HepG2 (cell line): ENCODE measurements around the gene UBR3. TPM values are rescaled to one million over a fixed set of nuclear protein-coding genes. Genes with fewer than 3 reads are reported as not detected.

Experiments used
- ARNT2 ChIP-seq: sonication (generic); formaldehyde crosslinking; IDR thresholded peaks from 2 replicates; pipeline ENCODE4 v1.8.0; 2022; ENCODE audit warnings: mild to moderate bottlenecking, low read depth, missing genetic modification reagents, moderate library complexity
- CBX2 ChIP-seq, 2 experiments: fragments of 200-600 bp in 1 of 2; sonication (generic); formaldehyde crosslinking in 1 of 2; IDR thresholded peaks; 2 replicates each; pipeline versions ENCODE4 v1.7.0 to v1.8.1; 2018 to 2022; ENCODE audit warnings: low read depth in 2 of 2, low read length in 1 of 2, mild to moderate bottlenecking in 1 of 2, missing genetic modification reagents in 1 of 2
- CREM ChIP-seq, 2 experiments: sonication (generic) in 1 of 2; formaldehyde crosslinking in 1 of 2; IDR thresholded peaks; 2 replicates each; pipeline versions ENCODE4 v1.4.0 to v1.6.1; 2016 to 2020; ENCODE audit warnings: antibody characterized with exemption in 1 of 2, mild to moderate bottlenecking in 1 of 2, missing genetic modification reagents in 1 of 2
- E2F5 ChIP-seq: sonication (generic); formaldehyde crosslinking; conservative IDR thresholded peaks from 2 replicates; pipeline ENCODE4 v1.4.0; 2020; ENCODE audit warnings: missing genetic modification reagents
- EHMT2 ChIP-seq: fragments of 200-600 bp; sonication (generic); IDR thresholded peaks from 2 replicates; pipeline ENCODE4 v1.7.0; 2017; ENCODE audit warnings: antibody characterized with exemption, low read depth, low read length, borderline replicate concordance
- ERF ChIP-seq: IDR thresholded peaks from 2 replicates; pipeline ENCODE4 v1.6.1; 2018; ENCODE audit warnings: missing biosample characterization, missing genetic modification reagents
- FOXA1 ChIP-seq, 2 experiments: fragments of 450-650 bp in 1 of 2; sonication (generic) in 1 of 2; formaldehyde crosslinking in 1 of 2; IDR thresholded peaks; 2 replicates each; pipeline versions ENCODE4 v1.4.0 to v1.6.1; 2016 to 2020; ENCODE audit warnings: missing genetic modification reagents in 1 of 2
- FOXK1 ChIP-seq: sonication (generic); formaldehyde crosslinking; IDR thresholded peaks from 2 replicates; pipeline ENCODE4 v1.4.0; 2020; ENCODE audit warnings: low read depth, missing genetic modification reagents, borderline replicate concordance
- HDAC2 ChIP-seq: sonication (generic); formaldehyde crosslinking; IDR thresholded peaks from 2 replicates; pipeline ENCODE4 v1.4.0; 2020; ENCODE audit warnings: missing genetic modification reagents
- HNRNPK ChIP-seq: fragments of 200-400 bp; formaldehyde crosslinking; IDR thresholded peaks from 2 replicates; pipeline ENCODE4 v1.6.1; 2018; ENCODE audit warnings: low read length, low read depth, moderate library complexity, mild to moderate bottlenecking; ENCODE audit not compliant: poor library complexity, severe bottlenecking
- KAT8 ChIP-seq: IDR thresholded peaks from 2 replicates; pipeline ENCODE4 v1.6.1; 2016; ENCODE audit warnings: missing genetic modification reagents, missing compliant biosample characterization
- KLF13 ChIP-seq: sonication (generic); formaldehyde crosslinking; IDR thresholded peaks from 2 replicates; pipeline ENCODE4 v1.4.0; 2020; ENCODE audit warnings: mild to moderate bottlenecking, missing genetic modification reagents
- MEIS2 ChIP-seq: sonication (generic); formaldehyde crosslinking; IDR thresholded peaks from 2 replicates; pipeline ENCODE4 v1.9.0; 2021; ENCODE audit warnings: mild to moderate bottlenecking, missing genetic modification reagents
- MTERF4 ChIP-seq: sonication (generic); formaldehyde crosslinking; IDR thresholded peaks from 2 replicates; pipeline ENCODE4 v1.8.0; 2023; ENCODE audit warnings: mild to moderate bottlenecking, missing genetic modification reagents
- NFE2L1 ChIP-seq: sonication (generic); formaldehyde crosslinking; IDR thresholded peaks from 2 replicates; pipeline ENCODE4 v1.4.0; 2020; ENCODE audit warnings: missing genetic modification reagents, mild to moderate bottlenecking, borderline replicate concordance
- PAF1 ChIP-seq: IDR thresholded peaks from 2 replicates; pipeline ENCODE4 v1.6.1; 2016; ENCODE audit warnings: missing genetic modification reagents, missing compliant biosample characterization
- POLR2AphosphoS5 ChIP-seq: IDR thresholded peaks from 2 replicates; pipeline ENCODE4 v1.6.1; 2012; ENCODE audit warnings: low read depth, low read length
- SAFB2 ChIP-seq: sonication (generic); formaldehyde crosslinking; IDR thresholded peaks from 2 replicates; pipeline ENCODE4 v1.5.1; 2020; ENCODE audit warnings: missing genetic modification reagents, low read depth, mild to moderate bottlenecking, borderline replicate concordance
- SETDB1 ChIP-seq: sonication (generic); formaldehyde crosslinking; IDR thresholded peaks from 2 replicates; pipeline ENCODE4 v1.5.1; 2020; ENCODE audit warnings: missing genetic modification reagents, mild to moderate bottlenecking, borderline replicate concordance
- SUZ12 ChIP-seq: fragments of 150-350 bp; IDR thresholded peaks from 2 replicates; pipeline ENCODE4 v1.6.1; 2014; ENCODE audit warnings: low read depth, low read length
- TEAD3 ChIP-seq: optimal IDR thresholded peaks from 2 replicates; pipeline ENCODE3; 2016; ENCODE audit warnings: borderline replicate concordance
- ZBTB7B ChIP-seq: sonication (generic); formaldehyde crosslinking; IDR thresholded peaks from 2 replicates; pipeline ENCODE4 v1.4.0; 2020; ENCODE audit warnings: missing genetic modification reagents
- ZFP36 ChIP-seq: fragments of 150-350 bp; IDR thresholded peaks from 2 replicates; pipeline ENCODE4 v1.6.1; 2018; ENCODE audit warnings: borderline replicate concordance, low read length, low read depth; ENCODE audit not compliant: partially characterized antibody
- ZNF143 ChIP-seq: sonication (generic); formaldehyde crosslinking; IDR thresholded peaks from 2 replicates; pipeline ENCODE4 v1.4.0; 2020; ENCODE audit warnings: missing genetic modification reagents
- ZNF160 ChIP-seq: sonication (generic); formaldehyde crosslinking; IDR thresholded peaks from 2 replicates; pipeline ENCODE4 v1.8.0; 2022; ENCODE audit warnings: mild to moderate bottlenecking, inconsistent platforms, missing genetic modification reagents
- ZNF263 ChIP-seq: sonication (generic); formaldehyde crosslinking; IDR thresholded peaks from 2 replicates; pipeline ENCODE4 v1.4.0; 2020; ENCODE audit warnings: missing genetic modification reagents
- ZNF441 ChIP-seq: sonication (generic); formaldehyde crosslinking; IDR thresholded peaks from 2 replicates; pipeline ENCODE4 v1.7.0; 2021; ENCODE audit warnings: missing genetic modification reagents, borderline replicate concordance
- ZNF572 ChIP-seq: sonication (generic); formaldehyde crosslinking; IDR thresholded peaks from 2 replicates; pipeline ENCODE4 v1.5.1; 2020; ENCODE audit warnings: mild to moderate bottlenecking, missing genetic modification reagents
- ZNF589 ChIP-seq: sonication (generic); formaldehyde crosslinking; conservative IDR thresholded peaks from 2 replicates; pipeline ENCODE4 v1.8.0; 2022; ENCODE audit warnings: mild to moderate bottlenecking, moderate library complexity, missing genetic modification reagents
- ZNF605 ChIP-seq: sonication (generic); formaldehyde crosslinking; IDR thresholded peaks from 2 replicates; pipeline ENCODE4 v1.8.0; 2022; ENCODE audit warnings: mild to moderate bottlenecking, missing genetic modification reagents
- polyA plus RNA-seq, 8 experiments: library from polyadenylated mRNA; depleted of rRNA in 3 of 8; stranded (reverse) in 7 of 8; unstranded in 1 of 8; fragments of >200 nt; fragmentation: Illumina TruSeq in 4 of 8; extraction: Trizol in 4 of 8; gene quantifications; 2 replicates each; pipeline versions ENCODE4 v1.2.1 to v1.2.3, GENCODE V29; 2011 to 2016; ENCODE audit warnings: low read depth in 4 of 8, missing spikeins in 1 of 8, mixed read lengths in 1 of 8; ENCODE audit not compliant: insufficient read depth in 1 of 8
- total RNA-seq, 5 experiments: library from RNA; depleted of rRNA; stranded (reverse); fragments of >200 nt; fragmentation: Illumina TruSeq; extraction: Trizol; gene quantifications; 2 replicates each; pipeline ENCODE4 v1.2.3, GENCODE V29; 2016; ENCODE audit warnings: low read depth in 1 of 5

Gene UBR3
- total and polyA plus RNA-seq, 2 of the 13 experiments (the other 11 are each of a cell fraction or from before 2014, with no cell fraction given), result 15.1 to 28.0 TPM

GRCh38 chr2:169798718-169799592, 28.3 kb upstream of the UBR3 start, which contains the start of gene SSB (continued):
- TF ChIP-seq CBX2 (IDR thresholded peaks at IDR 0.05; ENCODE audit: low read depth, low read length) (no peak), CBX2 (CRISPR knock-in tag; IDR thresholded peaks at IDR 0.05; ENCODE audit: low read depth) (no peak), MTERF4 (CRISPR knock-in tag) (peak; percentile 98), ZNF572 (CRISPR knock-in tag) (no peak), ZNF160 (CRISPR knock-in tag) (peak; percentile 61; the same call in 1 of the 2 replicates), MEIS2 (peak; percentile 64; the same call in 1 of the 2 replicates), NFE2L1 (CRISPR knock-in tag) (no peak), ZBTB7B (no peak), KLF13 (CRISPR knock-in tag) (no peak), SAFB2 (CRISPR knock-in tag) (peak; percentile 37; the same call in 1 of the 2 replicates), EHMT2 (no peak), TEAD3 (CRISPR knock-in tag) (peak; percentile 52), ZFP36 (no peak), FOXK1 (peak; percentile 59; the same call in 1 of the 2 replicates), ZNF441 (CRISPR knock-in tag) (peak; percentile 86; the same call in 1 of the 2 replicates), ZNF605 (peak; percentile 93), POLR2AphosphoS5 (peak; percentile 99), E2F5 (CRISPR knock-in tag) (no peak), KAT8 (CRISPR knock-in tag) (peak; percentile 87), ZNF263 (no peak), SUZ12 (no peak), HDAC2 (peak; percentile 36; the same call in 1 of the 2 replicates), PAF1 (CRISPR knock-in tag) (no peak), FOXA1 (IDR thresholded peaks at IDR 0.05) (no peak), FOXA1 (CRISPR knock-in tag; IDR thresholded peaks at IDR 0.05) (no peak; the same call in 1 of the 2 replicates), ARNT2 (peak; percentile 71), ZNF589 (CRISPR knock-in tag) (no peak), ZNF143 (peak; percentile 88), SETDB1 (CRISPR knock-in tag) (no peak), HNRNPK (no peak), ERF (CRISPR knock-in tag) (peak; percentile 93), CREM (IDR thresholded peaks at IDR 0.05) (no peak), CREM (CRISPR knock-in tag; IDR thresholded peaks at IDR 0.05) (no peak)
